CD4-positive, alpha-beta T cell treated with Interleukin-1 beta for 1 hour (primary cell): ENCODE data around the gene PALMD.

Experiments
- DNase-seq, 2 donors: peaks; one replicate each; pipeline ENCODE4 v3.0.0-alpha.2; 2020 to 2022

Gene PALMD

DNA sequence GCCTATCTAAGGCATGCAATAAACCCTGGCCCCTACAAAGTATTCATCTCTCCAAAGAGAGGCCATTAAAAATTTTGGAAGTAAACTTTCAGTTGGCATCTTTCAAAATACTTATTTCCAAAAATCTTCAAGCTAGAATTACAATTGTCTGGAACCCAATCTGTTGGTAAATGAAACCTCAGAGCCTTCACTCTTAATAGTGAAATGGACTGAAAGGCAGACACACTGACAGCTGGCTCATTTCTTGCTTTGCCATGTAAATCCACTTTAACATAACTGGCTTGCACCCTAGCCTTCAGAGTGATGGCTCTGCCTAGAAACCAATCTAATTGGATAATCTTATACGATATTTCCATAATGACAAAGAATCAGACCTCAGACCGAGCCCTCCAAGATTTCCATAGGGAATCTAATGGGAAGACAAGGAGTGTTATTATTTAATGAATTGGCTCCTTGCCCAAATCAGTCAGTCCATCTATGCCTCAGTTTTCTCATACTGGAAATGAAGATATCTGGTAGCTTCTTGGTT lies 9.2 kb upstream of the PALMD start:
- DNase-seq: no peak

DNA sequence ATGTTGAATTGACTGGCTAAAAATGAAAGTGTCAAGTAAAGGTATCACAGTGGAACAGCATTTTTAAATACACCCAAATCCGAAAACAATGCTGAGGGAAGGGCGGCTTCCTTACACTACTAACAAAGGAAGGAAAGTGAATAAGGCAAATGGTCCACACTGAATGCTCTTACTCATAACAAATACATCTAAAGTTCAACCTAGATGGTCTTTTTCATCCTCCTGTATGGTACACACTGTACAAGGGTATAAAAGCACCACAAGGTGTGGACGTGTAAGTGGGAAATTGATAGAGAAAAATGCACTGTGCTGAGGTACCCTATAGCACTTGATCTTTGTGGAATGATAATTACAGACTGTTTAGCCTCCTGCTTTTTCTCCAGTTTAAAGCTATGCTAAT lies 7.1 kb upstream of the PALMD start:
- no peak for DNase-seq

DNA sequence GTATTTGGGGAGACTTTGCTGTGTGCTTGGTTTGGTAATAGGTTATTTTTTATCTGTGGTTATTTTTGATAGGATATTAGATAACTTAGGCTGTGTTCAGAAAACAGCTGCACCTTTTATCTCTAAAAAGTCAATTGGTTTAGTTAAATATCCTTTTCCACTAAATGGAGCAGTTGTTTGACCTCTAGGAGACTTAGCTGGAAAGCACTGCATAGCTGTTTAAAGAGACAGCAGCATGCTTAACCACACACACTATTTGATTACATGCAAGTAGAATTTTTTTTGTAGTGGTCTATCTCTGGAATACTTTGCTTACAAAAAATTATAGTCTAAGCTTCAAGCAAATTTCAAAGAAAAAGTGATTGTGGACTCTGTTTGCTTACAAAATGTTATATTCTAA lies 6.5 kb upstream of the PALMD start:
- DNase-seq: no peak

DNA sequence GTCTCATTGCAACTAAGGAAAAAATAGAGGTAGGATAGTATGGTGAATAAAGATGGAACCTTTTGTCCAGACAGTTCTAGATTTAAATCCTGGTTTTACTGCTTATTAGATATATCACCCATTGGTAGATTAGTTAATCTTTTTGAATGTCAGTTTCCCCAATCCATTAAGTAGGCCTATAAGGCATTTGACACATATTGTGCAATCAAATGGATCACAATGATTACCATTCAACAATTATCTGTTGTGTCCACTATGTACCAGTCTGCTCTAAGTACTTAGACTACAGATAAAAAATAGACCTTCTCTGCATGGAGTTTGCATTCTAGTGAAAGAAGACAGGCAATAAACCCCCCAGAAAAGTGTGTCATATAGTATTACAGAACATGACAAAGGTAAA lies 6.0 kb upstream of the PALMD start:
- no peak for DNase-seq

DNA sequence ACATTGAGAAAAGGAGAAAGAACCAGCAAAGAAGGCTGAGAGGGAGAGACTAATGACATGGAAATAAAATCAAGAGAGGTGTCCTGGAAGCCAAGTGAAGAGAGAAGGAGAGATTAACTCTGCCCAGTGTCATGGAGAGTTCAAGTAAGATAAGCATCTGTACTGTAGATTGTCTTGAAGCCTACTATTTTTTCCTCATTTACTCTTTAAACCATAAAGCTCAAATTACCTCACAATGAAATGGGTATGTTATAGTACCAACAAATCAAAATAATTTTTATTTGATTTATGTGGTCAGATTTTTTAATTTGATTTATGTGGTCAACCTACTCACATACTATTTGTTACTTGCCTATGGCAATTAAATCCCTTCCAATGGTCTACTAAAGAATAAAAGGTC lies 5.2 kb upstream of the PALMD start:
- no peak for DNase-seq

DNA sequence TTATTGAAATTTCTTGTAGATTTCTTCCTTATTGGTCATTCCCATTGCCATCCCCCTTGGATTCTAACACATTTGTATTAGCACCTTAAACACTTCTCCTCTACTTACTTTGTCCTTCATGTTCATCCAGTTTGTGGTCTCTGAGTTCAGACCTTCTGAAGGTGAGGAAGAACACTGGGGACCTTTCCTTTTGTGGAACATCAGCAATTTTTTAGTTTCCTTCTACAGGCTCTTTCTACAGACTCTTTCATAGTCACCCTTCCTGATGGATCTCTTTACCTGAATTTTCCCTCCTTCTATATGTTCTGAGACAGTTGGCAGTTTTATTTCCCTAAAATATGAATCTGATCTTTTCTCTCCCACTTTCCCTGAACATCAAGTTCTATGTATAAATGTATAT lies 4.4 kb upstream of the PALMD start:
- no peak for DNase-seq

- DNase-seq: no peak
Observed at GRCh38 chr1:99642053-99642452, 3.9 kb upstream of the PALMD start.

- DNase-seq: no peak
Observed at GRCh38 chr1:99643021-99643779, 2.7 kb upstream of the PALMD start.

DNA sequence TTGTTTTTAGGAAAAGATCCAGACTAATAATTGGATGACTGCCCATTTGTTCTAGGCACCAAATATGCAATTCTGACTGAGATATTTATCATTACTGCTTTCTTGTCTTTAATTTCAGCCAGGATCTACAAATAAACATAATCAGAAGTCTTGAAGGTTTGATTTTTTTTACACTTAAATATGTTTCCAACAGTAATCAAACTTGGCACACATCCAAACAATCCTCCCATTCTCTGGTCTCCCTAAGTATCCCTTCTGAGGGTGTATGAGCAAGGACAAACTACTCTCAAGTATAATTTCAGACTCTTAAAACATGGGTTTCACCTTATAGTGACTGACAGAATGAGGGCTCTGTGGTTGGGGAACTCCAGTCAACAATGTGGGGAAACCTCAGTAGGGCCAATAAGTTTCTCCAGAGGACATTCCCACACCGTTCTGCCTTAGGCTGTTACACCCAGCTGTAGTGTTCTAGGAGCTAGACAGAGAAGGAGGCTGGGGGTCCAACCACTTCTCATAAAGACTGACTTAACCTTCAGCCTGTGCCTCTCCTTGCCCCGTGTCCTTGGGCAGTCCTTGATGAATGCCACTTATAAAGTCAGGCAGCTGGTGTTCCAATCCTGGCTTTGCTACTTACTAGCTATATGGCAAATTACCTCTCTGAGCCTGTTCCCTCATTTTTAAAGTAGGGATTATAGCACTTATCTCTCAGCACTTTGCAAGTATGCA lies 1.5 kb upstream of the PALMD start:
- DNase-seq: no peak

- no peak for DNase-seq
Observed at GRCh38 chr1:99645203-99645602, 710 bp upstream of the PALMD start.

- no peak for DNase-seq
Observed at GRCh38 chr1:99646868-99647267, 955 bp downstream of the PALMD start.

GRCh38 chr1:99647490-99647889 lies 1.6 kb downstream of the PALMD start:
- no peak for DNase-seq

- no peak for DNase-seq
Observed at GRCh38 chr1:99648107-99648506, 2.2 kb downstream of the PALMD start.

DNA sequence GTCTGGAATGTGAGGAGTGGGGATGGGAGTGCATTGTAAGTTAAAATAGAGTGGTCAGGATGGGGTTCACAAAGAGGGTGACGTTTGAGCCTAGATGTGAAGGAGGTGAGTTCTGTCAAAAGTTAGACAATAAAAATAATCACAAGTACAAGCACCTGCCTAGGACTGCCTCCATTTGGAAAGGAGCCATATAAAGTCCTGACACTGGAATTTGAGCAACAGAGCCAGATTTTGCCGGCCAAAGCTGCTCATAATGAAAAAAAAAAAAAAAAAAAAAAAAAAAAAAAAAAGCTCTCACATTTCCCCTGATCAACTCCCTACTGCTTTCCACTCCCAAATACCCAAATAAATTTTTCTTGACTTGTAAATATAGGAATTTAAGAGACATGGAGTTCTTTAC lies 4.1 kb downstream of the PALMD start:
- no peak for DNase-seq

GRCh38 chr1:99650773-99651437 lies 5.0 kb downstream of the PALMD start:
- DNase-seq: no peak

- no peak for DNase-seq
Observed at GRCh38 chr1:99652881-99653281, 7.0 kb downstream of the PALMD start.

DNA sequence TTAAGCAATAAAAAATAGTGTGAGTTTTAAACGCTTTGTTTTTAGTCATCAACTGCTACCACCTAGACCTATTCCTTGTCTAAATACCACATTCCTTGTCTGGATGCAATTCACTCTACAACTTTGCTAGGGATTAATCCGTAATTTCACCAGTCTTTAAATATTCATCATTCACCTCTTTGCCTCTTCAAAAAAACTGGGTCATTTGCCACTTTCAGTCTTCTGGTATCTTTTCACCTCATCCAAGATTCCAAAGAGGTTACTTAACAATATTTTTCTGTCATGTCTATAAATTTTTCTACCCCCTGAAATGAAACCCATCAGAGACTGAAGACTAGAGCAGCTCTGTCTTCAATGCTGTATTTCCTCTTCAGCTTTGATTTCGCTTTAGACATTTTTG lies 9.5 kb downstream of the PALMD start:
- no peak for DNase-seq

DNA sequence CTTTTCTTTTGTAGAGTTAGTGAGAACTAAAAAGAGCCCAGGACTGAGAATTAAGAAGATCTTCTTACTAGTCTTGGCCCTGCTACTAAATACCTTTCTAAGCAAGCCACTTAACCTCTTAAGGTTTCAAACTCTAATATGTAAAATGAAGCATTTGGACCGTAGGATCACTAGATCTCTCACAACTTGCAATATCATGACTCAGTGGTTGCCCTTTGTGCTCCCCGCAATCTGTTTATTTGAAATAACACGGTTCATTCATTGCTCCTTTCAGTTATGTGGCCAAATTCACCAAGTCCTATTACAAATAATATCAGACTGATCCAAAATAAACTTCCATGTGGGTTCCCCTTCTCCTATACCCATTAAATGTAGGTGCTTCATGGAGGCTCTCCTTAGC lies 10.8 kb downstream of the PALMD start:
- no peak for DNase-seq

DNA sequence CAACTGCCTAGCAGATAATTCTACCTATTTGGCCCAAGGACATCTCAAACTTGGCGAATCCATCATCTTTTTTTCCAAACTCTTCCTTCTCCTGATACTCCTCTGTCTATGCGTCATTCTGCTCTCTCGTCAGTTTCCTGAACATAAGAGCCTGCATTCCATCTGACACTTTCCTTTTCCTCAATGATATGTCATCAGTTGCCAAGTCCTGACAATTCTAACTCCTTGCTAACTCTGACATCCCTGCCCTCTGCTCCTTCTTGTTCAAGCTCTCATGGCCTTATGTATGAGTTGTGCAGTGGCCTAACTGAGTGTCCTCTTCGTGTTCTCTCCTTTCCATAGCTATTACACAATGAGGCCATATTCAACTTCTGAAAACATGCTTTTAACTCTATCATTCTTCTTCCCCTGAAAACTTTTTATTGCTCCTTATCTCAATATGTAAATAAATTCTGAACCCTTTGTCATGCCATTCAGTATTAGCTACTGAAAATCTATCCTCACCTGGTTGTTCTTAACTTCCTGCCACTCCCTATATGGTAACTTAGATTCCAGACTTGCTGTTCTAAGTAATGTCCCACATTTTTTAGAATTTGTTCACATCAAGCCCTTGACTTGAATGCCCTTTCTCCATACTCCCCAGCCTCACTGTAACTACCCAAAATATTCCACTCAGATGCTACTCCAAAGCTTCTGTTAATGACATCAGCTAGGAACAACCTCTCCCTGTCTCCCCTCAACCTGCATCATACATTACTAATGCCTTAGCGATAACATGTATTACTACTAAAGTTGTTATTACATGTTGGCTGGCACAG lies 11.5 kb downstream of the PALMD start:
- DNase-seq: no peak

- no peak for DNase-seq
Observed at GRCh38 chr1:99658031-99658290, 12.0 kb downstream of the PALMD start.

DNA sequence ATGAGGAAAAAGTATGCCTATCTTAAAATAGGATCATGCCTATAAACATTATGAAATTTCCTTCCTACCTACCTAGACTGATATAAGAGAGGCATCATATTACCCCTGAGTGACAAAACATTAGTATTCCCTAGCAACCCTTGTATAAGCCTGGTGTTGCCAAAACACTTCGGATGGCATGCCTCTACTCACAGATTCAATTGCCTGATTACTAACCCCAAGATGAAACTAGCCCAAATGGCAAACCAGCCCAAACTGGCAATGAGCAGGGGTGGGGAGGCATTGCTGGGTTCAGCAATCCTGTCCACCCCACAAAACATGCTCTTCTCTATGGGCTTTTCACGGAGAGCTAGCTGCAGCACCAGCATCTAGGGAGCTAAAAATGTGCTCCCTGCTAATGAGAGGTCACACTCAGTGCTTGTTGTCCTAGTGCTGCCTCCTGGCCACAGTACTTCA lies 13.9 kb downstream of the PALMD start:
- no peak for DNase-seq

DNA sequence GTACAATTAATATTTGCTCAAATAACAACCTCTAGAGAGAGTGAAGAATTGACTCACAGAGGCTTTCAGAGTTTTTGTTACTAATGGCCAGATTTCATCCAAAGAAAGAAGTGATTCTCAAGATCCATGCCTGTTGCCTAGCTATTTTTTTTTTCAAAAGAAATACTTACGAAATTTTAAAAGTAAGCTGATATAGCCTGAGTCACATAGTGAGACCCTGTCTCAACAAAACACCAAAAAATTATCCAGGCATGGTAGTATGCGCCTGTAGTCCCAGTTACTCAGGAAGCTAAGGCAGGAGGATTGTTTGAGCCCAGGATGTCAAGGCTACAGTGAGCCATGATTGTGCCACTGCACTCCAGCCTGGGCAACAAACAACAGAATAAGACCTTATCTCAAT lies 14.6 kb downstream of the PALMD start:
- DNase-seq: no peak

DNA sequence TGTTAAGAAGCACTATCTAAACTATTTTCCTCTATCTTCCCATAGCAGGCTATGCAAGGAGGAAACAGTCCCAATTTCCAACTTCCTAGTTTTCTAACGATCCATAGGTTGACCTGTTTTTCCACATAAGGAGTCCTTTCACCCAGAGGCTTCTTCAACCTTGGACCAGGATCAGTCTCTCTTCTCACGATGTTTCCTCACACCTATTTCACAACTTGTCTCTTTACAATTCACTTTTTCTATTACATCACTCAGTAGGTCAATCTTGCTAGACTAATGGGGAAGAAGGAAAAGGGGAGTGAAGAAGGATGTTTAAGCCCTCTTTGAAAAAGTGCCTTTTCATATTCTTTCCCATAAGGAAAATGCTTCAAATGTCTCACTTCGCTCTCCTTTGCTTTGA lies 15.9 kb downstream of the PALMD start:
- DNase-seq: no peak
